Measurements from ENCODE around the gene ANKFN1.

DNA sequence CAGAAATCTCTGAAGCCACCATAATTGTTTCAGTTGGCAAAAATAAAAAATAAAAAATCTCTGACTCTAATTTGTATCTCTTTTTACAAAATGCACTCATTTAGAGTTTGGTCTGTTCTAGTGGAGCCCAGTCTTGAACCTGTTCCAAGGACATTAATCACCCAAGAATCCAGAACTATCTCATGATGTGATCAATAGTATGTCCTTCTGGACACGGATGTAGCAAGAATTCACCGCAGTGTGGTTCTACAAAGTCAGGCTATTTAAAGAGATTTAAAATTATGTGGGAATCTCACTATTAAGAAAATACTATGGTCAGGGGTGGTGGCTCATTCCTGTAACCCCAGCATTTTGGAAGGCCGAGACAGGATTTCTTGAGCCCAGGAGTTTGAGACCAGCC lies 21.8 kb upstream of the ANKFN1 start:
- TF ChIP-seq, protein P1, sequence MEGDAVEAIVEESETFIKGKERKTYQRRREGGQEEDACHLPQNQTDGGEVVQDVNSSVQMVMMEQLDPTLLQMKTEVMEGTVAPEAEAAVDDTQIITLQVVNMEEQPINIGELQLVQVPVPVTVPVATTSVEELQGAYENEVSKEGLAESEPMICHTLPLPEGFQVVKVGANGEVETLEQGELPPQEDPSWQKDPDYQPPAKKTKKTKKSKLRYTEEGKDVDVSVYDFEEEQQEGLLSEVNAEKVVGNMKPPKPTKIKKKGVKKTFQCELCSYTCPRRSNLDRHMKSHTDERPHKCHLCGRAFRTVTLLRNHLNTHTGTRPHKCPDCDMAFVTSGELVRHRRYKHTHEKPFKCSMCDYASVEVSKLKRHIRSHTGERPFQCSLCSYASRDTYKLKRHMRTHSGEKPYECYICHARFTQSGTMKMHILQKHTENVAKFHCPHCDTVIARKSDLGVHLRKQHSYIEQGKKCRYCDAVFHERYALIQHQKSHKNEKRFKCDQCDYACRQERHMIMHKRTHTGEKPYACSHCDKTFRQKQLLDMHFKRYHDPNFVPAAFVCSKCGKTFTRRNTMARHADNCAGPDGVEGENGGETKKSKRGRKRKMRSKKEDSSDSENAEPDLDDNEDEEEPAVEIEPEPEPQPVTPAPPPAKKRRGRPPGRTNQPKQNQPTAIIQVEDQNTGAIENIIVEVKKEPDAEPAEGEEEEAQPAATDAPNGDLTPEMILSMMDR (IDR thresholded peaks at IDR 0.05 in 4 of 5, conservative IDR thresholded peaks at IDR 0.05 in 1 of 5): no peak
- no peak for TF ChIP-seq POLR2A (IDR thresholded peaks at IDR 0.05)
